HepG2 (cell line): Measurements from ENCODE around the gene LDAF1. TPM values are rescaled to one million over a fixed set of nuclear protein-coding genes. Genes with fewer than 3 reads are reported as not detected.

Source experiments
- ATAC-seq: fragments of 200-7000 bp; cut with Tn5 transposase; 3 replicates; pipeline ENCODE4 v1.9.1; 2020; ENCODE audit warnings: mild to moderate bottlenecking, moderate library complexity
- BruUV-seq: library from RNA; stranded (reverse); fragments of 400-500 nt; replicated peaks from 2 replicates; lab custom pipeline; 2021; lab: Mats Ljungman, UMichigan
- CTCF ChIA-PET: fragments of 300-600 bp; formaldehyde crosslinking; extraction: SDS; loops from one replicate; lab custom pipeline; 2021; ENCODE audit warnings: low total read pairs, inconsistent platforms, low intra/inter-chr PET ratio; lab: Yijun Ruan, JAX
- POLR2A ChIA-PET: fragments of 350-600 bp; sonication (Branson Sonifier 250); formaldehyde crosslinking; loops from one replicate; lab custom pipeline; 2020; ENCODE audit warnings: antibody characterized with exemption, inconsistent platforms; lab: Yijun Ruan, JAX
- DNase-seq: peaks from one replicate; pipeline ENCODE4 v3.0.0-alpha.2; 2015; ENCODE audit warnings: low spot score
- FAIRE-seq: peaks from 3 replicates; lab custom pipeline; 2011; peaks lifted over from hg19 to GRCh38; lab: Jason Lieb, UNC
- H2AFZ ChIP-seq: one replicate; pipeline ENCODE4 v1.6.1; 2011; ENCODE audit warnings: low read length, inconsistent platforms
- H3K27ac ChIP-seq: fragments of 300-600 bp; 3 replicates; pipeline ENCODE4 v1.8.0; 2011; ENCODE audit warnings: mixed run types, mild to moderate bottlenecking, mixed read lengths, low read length, inconsistent platforms; ENCODE audit not compliant: insufficient read depth; ENCODE audit errors: extremely low read length
- H3K27me3 ChIP-seq, 2 experiments: fragments of 200-600 bp in 1 of 2; 2 replicates in 1 of 2; 3 replicates in 1 of 2; pipeline versions ENCODE4 v1.6.0 to v1.8.0; 2011; ENCODE audit warnings: low read length in 2 of 2, mild to moderate bottlenecking in 2 of 2, moderate library complexity in 2 of 2, inconsistent platforms in 1 of 2; ENCODE audit not compliant: insufficient read depth in 2 of 2, control insufficient read depth in 1 of 2
- H3K36me3 ChIP-seq, 2 experiments: fragments of 200-600 bp in 1 of 2; replicated peaks in 1 of 2; 2 replicates in 1 of 2; 3 replicates in 1 of 2; pipeline versions ENCODE4 v1.5.1 to v1.8.0; 2011; ENCODE audit warnings: low read length in 2 of 2, inconsistent platforms in 1 of 2; ENCODE audit not compliant: insufficient read depth in 2 of 2, control insufficient read depth in 1 of 2
- H3K4me1 ChIP-seq: 2 replicates; pipeline ENCODE4 v1.5.1; 2012; ENCODE audit warnings: low read length, inconsistent platforms; ENCODE audit not compliant: insufficient read depth
- H3K4me2 ChIP-seq: 2 replicates; pipeline ENCODE4 v1.6.0; 2011; ENCODE audit warnings: low read depth, low read length, inconsistent platforms
- H3K4me3 ChIP-seq, 3 experiments: fragments of 200-600 bp in 1 of 3; sonication (generic), shearing (Covaris generic) in 1 of 3; replicated peaks in 1 of 3; 2 replicates each; pipeline ENCODE4 v1.5.1; 2011 to 2016; ENCODE audit warnings: low read length in 3 of 3, inconsistent platforms in 2 of 3, low read depth in 2 of 3, mild to moderate bottlenecking in 2 of 3, control low read depth in 1 of 3, mixed read lengths in 1 of 3; ENCODE audit not compliant: insufficient read depth in 1 of 3
- H3K79me2 ChIP-seq: one replicate; pipeline ENCODE4 v1.6.1; 2011; ENCODE audit warnings: low read length, inconsistent platforms; ENCODE audit not compliant: insufficient read depth
- H3K9ac ChIP-seq: 2 replicates; pipeline ENCODE4 v1.6.0; 2011; ENCODE audit warnings: mild to moderate bottlenecking, low read depth, low read length, inconsistent platforms; ENCODE audit not compliant: insufficient read depth
- H3K9me3 ChIP-seq: 2 replicates; pipeline ENCODE4 v1.5.1; 2012; ENCODE audit warnings: mild to moderate bottlenecking, low read length
- H4K20me1 ChIP-seq: 2 replicates; pipeline ENCODE4 v1.6.0; 2011; ENCODE audit warnings: inconsistent platforms, mild to moderate bottlenecking, low read length, moderate library complexity; ENCODE audit not compliant: insufficient read depth
- ATAD3A ChIP-seq: sonication (generic); formaldehyde crosslinking; IDR thresholded peaks from 2 replicates; pipeline ENCODE4 v1.4.0; 2020; ENCODE audit warnings: missing genetic modification reagents
- KLF12 ChIP-seq: sonication (generic); formaldehyde crosslinking; IDR thresholded peaks from 2 replicates; pipeline ENCODE4 v1.4.0; 2020; ENCODE audit warnings: missing genetic modification reagents, borderline replicate concordance
- NFKB2 ChIP-seq: sonication (generic); formaldehyde crosslinking; IDR thresholded peaks from 2 replicates; pipeline ENCODE4 v1.4.0; 2020; ENCODE audit warnings: missing genetic modification reagents, borderline replicate concordance
- NFKBIZ ChIP-seq: IDR thresholded peaks from 2 replicates; pipeline ENCODE4 v1.6.1; 2018; ENCODE audit warnings: missing genetic modification reagents, missing compliant biosample characterization
- ONECUT2 ChIP-seq: sonication (generic); formaldehyde crosslinking; IDR thresholded peaks from 2 replicates; pipeline ENCODE4 v1.4.0; 2020; ENCODE audit warnings: missing genetic modification reagents
- POLR2AphosphoS2 ChIP-seq: IDR thresholded peaks from 2 replicates; pipeline ENCODE4 v1.6.1; 2011; ENCODE audit warnings: low read depth, low read length, improper control_type of control experiment
- ZKSCAN8 ChIP-seq: IDR thresholded peaks from 2 replicates; pipeline ENCODE4 v1.6.1; 2016; ENCODE audit warnings: borderline replicate concordance, missing genetic modification reagents, missing compliant biosample characterization
- ZNF180 ChIP-seq: sonication (generic); formaldehyde crosslinking; IDR thresholded peaks from 2 replicates; pipeline ENCODE4 v1.4.0; 2020; ENCODE audit warnings: low read depth, missing genetic modification reagents, borderline replicate concordance
- ZNF318 ChIP-seq: sonication (generic); formaldehyde crosslinking; IDR thresholded peaks from 2 replicates; pipeline ENCODE4 v1.4.0; 2020; ENCODE audit warnings: mild to moderate bottlenecking, missing genetic modification reagents
- ZNF609 ChIP-seq: sonication (generic); formaldehyde crosslinking; IDR thresholded peaks from 2 replicates; pipeline ENCODE4 v1.4.0; 2020; ENCODE audit warnings: mild to moderate bottlenecking, missing genetic modification reagents, borderline replicate concordance
- ZNF772 ChIP-seq: sonication (generic); formaldehyde crosslinking; IDR thresholded peaks from 2 replicates; pipeline ENCODE4 v1.5.0; 2020; ENCODE audit warnings: mild to moderate bottlenecking, missing genetic modification reagents
- ZNF878 ChIP-seq: sonication (generic); formaldehyde crosslinking; IDR thresholded peaks from 2 replicates; pipeline ENCODE4 v1.8.1; 2023; ENCODE audit warnings: mild to moderate bottlenecking, missing genetic modification reagents, moderate library complexity
- ZNF879 ChIP-seq: sonication (generic); formaldehyde crosslinking; IDR thresholded peaks from 2 replicates; pipeline ENCODE4 v1.8.1; 2023; ENCODE audit warnings: missing genetic modification reagents
- ZSCAN9 ChIP-seq: IDR thresholded peaks from 2 replicates; pipeline ENCODE4 v1.6.1; 2016; ENCODE audit warnings: borderline replicate concordance
- WGBS: methylation state at CpG from one replicate; pipeline ENCODE4 v1.1.6; 2017; ENCODE audit warnings: low lambda C conversion rate; 5-methylcytosine and 5-hydroxymethylcytosine counted together
- in situ Hi-C: cut with HindIII; loops from 2 replicates; pipeline ENCODE4 v1.10.0; 2017; ENCODE audit warnings: low pct_unique_long_range_greater_than_20kb; ENCODE audit not compliant: extremely low pct_ligation_motif_present
- intact Hi-C: fragments of 100-400 bp; cut with micrococcal nuclease; formaldehyde crosslinking; loops from one replicate; pipeline ENCODE4 v1.10.0; 2022; ENCODE audit not compliant: unreplicated experiment
- polyA plus RNA-seq, 8 experiments: library from polyadenylated mRNA; depleted of rRNA in 3 of 8; stranded (reverse) in 7 of 8; unstranded in 1 of 8; fragments of >200 nt; fragmentation: Illumina TruSeq in 4 of 8; extraction: Trizol in 4 of 8; gene quantifications; 2 replicates each; pipeline versions ENCODE4 v1.2.1 to v1.2.3, GENCODE V29; 2011 to 2016; ENCODE audit warnings: low read depth in 4 of 8, missing spikeins in 1 of 8, mixed read lengths in 1 of 8; ENCODE audit not compliant: insufficient read depth in 1 of 8
- total RNA-seq, 5 experiments: library from RNA; depleted of rRNA; stranded (reverse); fragments of >200 nt; fragmentation: Illumina TruSeq; extraction: Trizol; gene quantifications; 2 replicates each; pipeline ENCODE4 v1.2.3, GENCODE V29; 2016; ENCODE audit warnings: low read depth in 1 of 5

LDAF1 gene
- total and polyA plus RNA-seq, 2 of the 13 experiments (the other 11 are each of a cell fraction or from before 2014, with no cell fraction given) = 6.3 to 7.5 TPM

GRCh38 chr16:21224800-21225199 is 66.3 kb downstream of the LDAF1 start:
- no peaks in the 10 kb centered on the region for H3K36me3 ChIP-seq
- no peaks in the 10 kb centered on the region; a peak in 1 of 5 replicates for H3K27me3 ChIP-seq
- no peak overlapping the region for H2AFZ ChIP-seq
- no peaks in the 10 kb centered on the region for H3K79me2 ChIP-seq
- in situ Hi-C loops (no loop called here), intact Hi-C loops (no loop called here)
- H3K4me3 ChIP-seq = no peak overlapping the region
- DNase-seq = no peak
- H3K27ac ChIP-seq = no peak overlapping the region
- no peak overlapping the region for H3K9ac ChIP-seq
- WGBS = 59% methylated on average over 2 of the region's 2 CpGs
- no peaks in the 10 kb centered on the region for H4K20me1 ChIP-seq
- ChIA-PET POLR2A (no interaction called here), CTCF (no interaction called here)
- no peak overlapping the region for H3K4me2 ChIP-seq
- no peak for FAIRE-seq
- H3K4me1 ChIP-seq = peaks cover 41% of the 10 kb centered on the region
- no TSS peak for BruUV-seq
- no peak for ATAC-seq
- H3K9me3 ChIP-seq = no peaks in the 10 kb centered on the region
- no peak for TF ChIP-seq NFKB2
- no peak for TF ChIP-seq ZKSCAN8
- TF ChIP-seq ATAD3A (CRISPR knock-in tag) = no peak
- no peak for TF ChIP-seq ZNF609 (CRISPR knock-in tag)
- no peak for TF ChIP-seq ZSCAN9 (CRISPR knock-in tag)
- no peak for TF ChIP-seq ZNF180 (CRISPR knock-in tag)
- no peak for TF ChIP-seq ZNF878 (CRISPR knock-in tag)
- TF ChIP-seq POLR2AphosphoS2 = no peak
- no peak for TF ChIP-seq ONECUT2 (CRISPR knock-in tag)
- no peak for TF ChIP-seq ZNF772 (CRISPR knock-in tag)
- TF ChIP-seq ZNF879 (CRISPR knock-in tag) = no peak
- TF ChIP-seq NFKBIZ = no peak
- no peak for TF ChIP-seq ZNF318
- no peak for TF ChIP-seq KLF12 (CRISPR knock-in tag)
